DMS53 (cell line): ENCODE measurements around the gene RHBDL1.

ENCODE experiments used
- DNase-seq: peaks from one replicate; lab custom pipeline; 2025; lab: John Stamatoyannopoulos, UW

The RHBDL1 gene

GRCh38 chr16:674214-674881 lies 1.1 kb upstream of the RHBDL1 start:
- DNase-seq, result no peak

DNA sequence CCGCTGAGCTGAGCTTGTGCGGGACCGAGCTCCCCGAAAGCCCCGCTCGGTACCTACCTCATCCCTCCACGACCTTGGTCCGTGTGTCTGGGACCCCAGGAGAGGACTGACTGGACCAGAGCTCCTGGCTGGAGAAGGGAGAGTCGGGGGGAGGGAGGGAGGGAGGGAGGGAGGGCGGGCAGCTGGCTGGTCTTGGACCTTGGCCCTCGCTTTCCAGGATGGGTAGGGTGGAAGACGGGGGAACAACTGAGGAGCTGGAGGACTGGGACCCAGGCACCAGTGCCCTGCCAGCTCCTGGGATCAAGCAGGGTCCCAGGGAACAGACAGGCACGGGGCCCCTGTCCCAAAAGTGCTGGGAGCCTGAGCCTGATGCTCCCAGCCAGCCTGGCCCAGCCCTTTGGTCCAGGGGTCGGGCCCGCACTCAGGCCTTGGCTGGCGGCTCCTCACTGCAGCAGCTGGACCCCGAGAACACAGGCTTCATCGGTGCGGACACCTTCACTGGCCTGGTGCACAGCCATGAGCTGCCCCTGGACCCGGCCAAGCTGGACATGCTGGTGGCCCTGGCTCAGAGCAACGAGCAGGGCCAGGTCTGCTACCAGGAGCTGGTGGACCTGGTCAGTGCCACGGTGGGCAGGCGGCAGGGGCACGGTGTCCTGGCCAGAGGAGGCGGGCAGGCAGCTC lies 553 bp downstream of the RHBDL1 start:
- no peak for DNase-seq

DNA sequence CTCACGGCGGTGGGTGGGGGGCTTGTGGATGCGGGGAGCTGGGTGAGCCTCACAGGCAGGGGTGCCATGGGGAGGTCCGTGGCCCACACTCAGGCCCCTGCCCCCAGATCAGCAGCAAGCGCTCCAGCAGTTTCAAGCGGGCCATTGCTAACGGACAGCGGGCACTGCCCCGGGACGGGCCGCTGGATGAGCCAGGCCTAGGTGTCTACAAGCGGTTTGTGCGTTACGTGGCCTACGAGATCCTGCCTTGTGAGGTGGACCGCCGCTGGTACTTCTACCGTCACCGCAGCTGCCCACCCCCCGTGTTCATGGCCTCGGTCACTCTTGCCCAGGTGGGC lies 1.1 kb downstream of the RHBDL1 start:
- DNase-seq, result peak; percentile 47

GRCh38 chr16:676913-677312 lies 1.4 kb downstream of the RHBDL1 start:
- peak; percentile 89 for DNase-seq

DNA sequence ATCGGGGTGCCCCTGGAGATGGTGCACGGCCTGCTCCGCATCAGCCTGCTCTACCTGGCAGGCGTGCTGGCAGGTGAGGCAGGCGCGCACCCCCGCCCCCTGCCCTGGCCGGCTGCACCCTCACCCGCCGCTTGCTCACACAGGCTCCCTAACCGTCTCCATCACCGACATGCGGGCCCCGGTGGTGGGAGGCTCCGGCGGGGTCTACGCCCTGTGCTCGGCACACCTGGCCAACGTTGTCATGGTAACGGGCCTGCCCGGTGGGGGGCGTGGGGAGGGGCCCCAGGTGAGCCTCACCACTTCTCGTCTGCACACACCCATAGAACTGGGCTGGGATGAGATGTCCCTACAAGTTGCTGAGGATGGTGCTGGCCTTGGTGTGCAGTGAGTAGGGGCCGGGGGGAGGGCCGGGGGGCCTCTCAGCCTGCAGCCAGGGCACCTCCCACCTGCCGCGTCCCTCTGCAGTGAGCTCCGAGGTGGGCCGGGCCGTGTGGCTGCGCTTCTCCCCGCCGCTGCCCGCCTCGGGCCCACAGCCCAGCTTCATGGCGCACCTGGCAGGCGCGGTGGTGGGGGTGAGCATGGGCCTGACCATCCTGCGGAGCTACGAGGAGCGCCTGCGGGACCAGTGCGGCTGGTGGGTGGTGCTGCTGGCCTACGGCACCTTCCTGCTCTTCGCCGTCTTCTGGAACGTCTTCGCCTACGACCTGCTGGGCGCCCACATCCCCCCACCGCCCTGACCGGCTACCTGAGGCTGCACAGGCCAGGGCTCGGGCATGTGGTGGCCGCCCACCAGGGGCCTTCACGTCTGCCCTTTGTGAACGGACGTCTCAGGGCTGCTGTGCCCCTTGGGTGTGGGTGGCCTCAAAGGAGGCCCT lies 2.1 kb downstream of the RHBDL1 start:
- DNase-seq, result no peak

DNA sequence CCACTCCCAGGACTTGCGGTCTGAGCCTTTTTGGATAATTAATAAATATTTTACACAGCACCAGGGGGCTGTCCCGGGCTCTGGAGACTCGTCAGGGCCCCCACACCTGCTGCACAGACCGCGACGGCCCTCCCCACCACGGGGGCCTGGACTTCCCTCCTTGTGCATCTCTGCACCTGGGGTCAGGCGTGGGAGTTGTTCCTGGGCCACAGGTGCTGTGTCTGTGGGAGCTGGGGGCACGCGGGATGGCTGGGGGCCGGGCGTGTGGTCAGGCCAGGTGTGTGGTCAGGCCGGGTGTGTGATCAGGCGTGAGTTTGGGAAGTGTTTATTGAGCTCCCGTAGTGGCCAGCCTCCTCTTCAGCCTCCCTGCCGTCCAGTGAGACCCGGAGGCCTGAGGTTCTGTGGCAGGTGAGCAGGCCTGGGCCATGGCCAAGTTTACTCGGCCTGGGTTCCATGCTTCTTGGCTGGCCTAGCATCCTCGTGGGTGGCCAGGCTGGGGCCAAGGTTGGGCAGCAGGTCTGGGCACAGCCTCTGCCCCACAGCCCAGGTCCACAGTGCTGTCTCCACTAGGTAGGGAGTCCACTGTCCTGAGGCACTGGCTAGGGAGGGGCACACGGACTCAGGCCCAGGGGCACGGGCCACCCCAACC lies 2.9 kb downstream of the RHBDL1 start:
- DNase-seq, result no peak

DNA sequence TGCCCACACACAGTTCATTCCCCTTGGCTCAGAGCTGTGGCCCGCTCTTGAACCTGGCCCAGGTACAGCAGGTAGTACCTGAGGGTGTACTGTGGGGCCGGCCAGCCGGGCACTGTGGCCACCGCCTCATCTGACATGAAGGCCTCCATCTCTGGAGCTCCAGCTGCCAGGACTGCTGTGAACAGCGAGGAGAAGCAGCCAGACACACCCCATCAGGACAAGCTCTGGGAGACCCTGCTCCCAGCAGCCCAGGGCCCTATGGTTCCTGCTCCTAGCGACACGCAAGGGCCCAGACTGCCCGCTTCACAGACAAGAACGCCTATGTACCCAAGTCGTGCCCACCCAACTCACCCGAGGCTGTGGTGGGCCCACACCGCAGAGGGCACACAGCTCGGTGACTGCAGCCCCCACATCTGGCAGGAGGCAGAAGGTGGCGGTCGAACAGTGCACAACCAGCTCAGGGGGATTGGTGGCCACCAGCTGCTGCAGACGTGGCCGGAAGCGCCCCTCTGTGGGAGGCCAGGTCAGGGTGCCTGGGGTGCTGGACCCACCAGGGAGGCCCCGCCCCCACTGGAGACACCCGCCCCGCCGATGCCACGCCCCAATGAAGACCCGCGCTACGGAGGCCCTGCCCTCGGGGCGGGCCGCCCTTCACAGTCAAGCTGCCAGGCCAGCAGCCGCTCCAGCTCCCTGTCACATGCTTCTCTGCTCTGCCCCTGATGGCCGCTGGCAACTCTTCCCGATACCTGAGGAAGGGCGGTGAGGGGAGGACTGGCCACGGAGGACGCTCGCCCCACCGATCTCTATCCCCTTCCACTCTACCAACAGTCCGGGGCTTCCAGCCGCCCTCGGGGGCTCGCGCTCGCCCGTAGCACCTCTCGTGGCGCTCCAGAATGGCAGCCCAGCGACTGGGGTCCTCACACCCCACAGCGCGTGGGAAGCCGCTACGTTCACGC lies 3.7 kb downstream of the RHBDL1 start:
- DNase-seq, result peak; percentile 92

DNA sequence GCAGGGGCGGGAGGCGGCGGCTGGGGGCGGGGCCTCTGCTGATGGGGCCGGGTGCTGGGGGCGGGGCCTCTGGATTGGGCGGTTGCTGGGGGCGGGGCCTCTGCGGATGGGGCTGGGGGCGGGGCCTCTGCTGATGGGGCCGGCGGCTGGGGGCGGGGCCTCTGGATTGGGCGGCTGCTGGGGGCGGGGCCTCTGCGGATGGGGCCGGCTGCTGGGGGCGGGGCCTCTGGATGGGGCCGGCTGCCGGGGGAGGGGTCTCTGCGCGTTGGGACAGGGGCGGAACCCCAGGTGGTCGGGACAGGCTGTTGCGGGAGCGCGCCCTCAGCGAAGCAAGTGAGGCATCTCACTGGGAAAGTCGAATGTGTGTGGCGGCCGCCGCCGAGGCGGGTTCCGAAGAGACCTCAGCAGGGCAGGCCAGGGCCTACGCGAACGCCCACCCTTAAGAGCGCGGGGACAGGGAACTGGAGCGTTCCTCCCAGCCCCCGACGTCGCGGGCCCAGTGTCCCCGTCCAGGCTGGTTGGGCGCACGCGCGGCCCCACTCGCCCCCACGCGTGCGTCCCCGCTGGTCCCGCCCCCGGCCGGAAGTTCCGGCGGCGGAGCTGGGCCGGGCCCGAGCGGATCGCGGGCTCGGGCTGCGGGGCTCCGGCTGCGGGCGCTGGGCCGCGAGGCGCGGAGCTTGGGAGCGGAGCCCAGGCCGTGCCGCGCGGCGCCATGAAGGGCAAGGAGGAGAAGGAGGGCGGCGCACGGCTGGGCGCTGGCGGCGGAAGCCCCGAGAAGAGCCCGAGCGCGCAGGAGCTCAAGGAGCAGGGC lies 4.5 kb downstream of the RHBDL1 start, which contains the start of gene STUB1:
STUB1 (plus strand) TSS at position 597 of the 811 bp plus-strand sequence; CDS start at position 713, 116 bp downstream.
- DNase-seq, result peak; percentile 93

GRCh38 chr16:680625-680945 lies 5.1 kb downstream of the RHBDL1 start:
- DNase-seq, result no peak

GRCh38 chr16:680967-681745 lies 5.7 kb downstream of the RHBDL1 start:
- DNase-seq, result peak; percentile 64

DNA sequence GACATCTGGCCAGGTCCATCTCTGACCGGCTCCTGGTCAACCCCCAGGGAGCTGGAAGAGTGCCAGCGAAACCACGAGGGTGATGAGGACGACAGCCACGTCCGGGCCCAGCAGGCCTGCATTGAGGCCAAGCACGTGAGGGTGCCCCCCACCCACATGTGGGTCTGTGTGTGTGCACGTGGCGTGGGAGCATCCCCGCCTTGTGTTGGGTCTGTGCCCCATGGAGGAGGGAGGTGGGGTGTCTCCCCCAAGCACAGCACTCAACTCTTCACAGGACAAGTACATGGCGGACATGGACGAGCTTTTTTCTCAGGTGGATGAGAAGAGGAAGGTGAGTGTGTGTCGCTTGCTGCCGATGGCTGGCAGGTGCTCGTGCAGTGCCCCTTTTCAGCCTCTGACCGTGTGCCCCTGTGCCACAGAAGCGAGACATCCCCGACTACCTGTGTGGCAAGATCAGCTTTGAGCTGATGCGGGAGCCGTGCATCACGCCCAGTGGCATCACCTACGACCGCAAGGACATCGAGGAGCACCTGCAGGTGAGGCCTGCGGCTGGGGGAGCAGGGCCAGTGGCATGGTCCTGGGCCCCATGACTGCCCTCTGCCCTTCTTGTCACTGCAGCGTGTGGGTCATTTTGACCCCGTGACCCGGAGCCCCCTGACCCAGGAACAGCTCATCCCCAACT lies 6.4 kb downstream of the RHBDL1 start:
- no peak for DNase-seq

- DNase-seq, result no peak
These were observed 7.3 kb downstream of the RHBDL1 start for GRCh38 chr16:682493-683395.

DNA sequence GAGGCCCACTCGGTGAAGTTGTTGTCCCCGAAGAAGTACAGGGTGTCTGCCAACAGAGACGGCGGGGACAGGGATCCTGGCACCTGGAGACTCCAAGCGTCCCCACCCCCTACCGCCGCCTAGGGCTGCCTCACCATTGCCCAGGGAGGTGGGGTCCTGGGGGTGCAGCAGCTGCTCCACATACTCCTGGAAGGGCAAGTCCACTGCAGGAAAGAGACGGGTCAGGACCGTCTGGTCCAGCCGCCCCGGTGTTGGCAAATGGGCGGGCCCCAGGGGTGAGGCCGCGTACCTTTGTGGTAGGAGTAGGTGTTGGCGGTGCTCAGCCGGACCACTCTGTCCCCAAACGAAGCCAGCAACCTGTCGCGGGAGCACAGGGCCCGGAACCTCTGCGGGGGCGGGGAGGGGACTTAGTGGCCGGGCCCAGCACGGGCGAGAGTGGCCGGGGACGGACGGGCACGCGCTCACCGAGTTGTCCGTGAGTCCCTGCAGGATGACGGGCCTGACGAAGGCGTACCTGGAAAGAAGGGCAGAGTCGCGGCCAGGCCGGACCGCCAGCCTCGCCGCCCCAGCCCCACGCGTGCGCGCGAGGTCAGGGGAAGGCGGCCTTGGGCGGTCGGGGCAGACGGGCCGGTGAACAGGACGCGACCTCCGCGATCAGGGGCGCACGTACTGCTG lies 8.1 kb downstream of the RHBDL1 start:
- peak; percentile 72 for DNase-seq

GRCh38 chr16:684071-684794 lies 8.8 kb downstream of the RHBDL1 start, which contains the start of gene JMJD8:
TSS of gene JMJD8 (minus strand) at chr16:684334. CDS start at chr16:684319, 15 bp downstream.
- peak; percentile 98 for DNase-seq

DNA sequence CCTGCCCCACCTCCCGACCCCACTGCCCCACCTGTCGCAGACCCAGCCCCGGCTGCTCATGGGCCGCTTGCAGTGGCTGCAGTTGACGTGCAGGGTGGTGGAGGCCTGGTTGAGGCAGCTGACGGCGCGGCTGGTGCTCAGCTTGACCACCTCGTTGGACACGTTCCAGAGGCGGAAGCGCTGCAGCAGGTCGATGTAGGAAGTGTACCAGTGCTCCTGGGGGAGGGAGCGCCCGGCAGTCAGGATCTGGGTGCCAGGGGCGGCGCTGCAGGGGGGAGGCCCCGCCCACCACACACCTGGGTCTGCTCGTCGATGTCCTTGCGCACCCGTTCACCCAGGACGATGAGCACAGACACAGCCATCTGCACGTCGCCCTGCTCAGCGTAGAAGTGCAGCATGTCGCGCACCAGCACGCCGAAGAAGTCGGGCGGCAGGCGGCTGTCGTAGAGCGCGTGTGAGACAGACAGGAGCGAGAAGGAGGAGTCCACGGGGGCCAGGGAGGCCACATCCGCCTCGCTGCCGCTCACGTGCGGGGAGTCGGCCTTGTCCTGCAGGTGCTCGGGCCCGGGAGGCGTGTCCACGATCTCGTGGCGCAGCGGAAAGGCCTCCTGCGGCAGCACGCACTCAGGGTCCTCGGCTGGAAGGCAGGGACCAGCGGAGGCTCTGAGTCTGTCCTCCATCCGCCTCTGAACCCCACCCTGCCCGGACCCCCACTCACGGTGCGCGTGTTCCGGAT lies 9.7 kb downstream of the RHBDL1 start:
- peak; percentile 96 for DNase-seq

- DNase-seq, result peak; percentile 86
These were observed 10.5 kb downstream of the RHBDL1 start for GRCh38 chr16:685967-686366.
